Sigmoid colon (tissue), 7 donors: ENCODE results near the gene G3BP1. TPM values are rescaled to one million over a fixed set of nuclear protein-coding genes. Genes with fewer than 3 reads are reported as not detected.
"Not testable (repeated sequence)": the region's sequence is repeated elsewhere in the genome, so short reads cannot be mapped to it uniquely, and the experiment has no call there.

ENCODE experiments used
- DNase-seq: peaks from one replicate; pipeline ENCODE4 v3.0.0-alpha.2; 2019
- H3K27ac ChIP-seq, 4 donors: fragments of 200-600 bp; sonication (generic); one replicate each; pipeline ENCODE4 v1.5.1; 2016 to 2019; ENCODE audit warnings: mild to moderate bottlenecking in 1 of 4
- H3K27me3 ChIP-seq, 3 donors: fragments of 200-600 bp; sonication (generic); one replicate each; pipeline ENCODE4 v1.5.1; 2019; ENCODE audit warnings: mild to moderate bottlenecking in 1 of 3
- H3K36me3 ChIP-seq, 4 donors: fragments of 200-600 bp; sonication (generic); one replicate each; pipeline ENCODE4 v1.5.1; 2016 to 2019
- H3K4me1 ChIP-seq, 4 donors: fragments of 200-600 bp; sonication (generic); one replicate each; pipeline ENCODE4 v1.5.1; 2017 to 2019
- H3K4me3 ChIP-seq, 4 donors: fragments of 200-600 bp; sonication (generic); one replicate each; pipeline ENCODE4 v1.5.1; 2017 to 2019; ENCODE audit warnings: mild to moderate bottlenecking in 2 of 4, moderate library complexity in 1 of 4
- H3K9me3 ChIP-seq, 4 donors: fragments of 200-600 bp in 3 of 4; sonication (generic) in 3 of 4; one replicate each; pipeline versions ENCODE4 v1.5.1 to v1.6.1; 2013 to 2019
- EP300 ChIP-seq, 4 donors: sonication (generic); formaldehyde crosslinking; IDR thresholded peaks; one replicate each; pipeline ENCODE4 v1.6.1; 2017; ENCODE audit warnings: antibody characterized with exemption in 4 of 4
- POLR2A ChIP-seq, 2 donors: fragments of 450-650 bp; IDR thresholded peaks; one replicate each; pipeline ENCODE4 v1.6.1; 2016; ENCODE audit warnings: antibody characterized with exemption in 2 of 2, mild to moderate bottlenecking in 2 of 2, moderate library complexity in 2 of 2
- POLR2AphosphoS5 ChIP-seq, 4 donors: sonication (generic); formaldehyde crosslinking; IDR thresholded peaks; one replicate each; pipeline ENCODE4 v1.6.1; 2017; ENCODE audit warnings: antibody characterized with exemption in 4 of 4
- WGBS, 2 donors: extraction: QIAGEN DNeasy Blood & Tissue Kit; methylation state at CpG; one replicate each; pipeline ENCODE4 v1.1.7; 2013; 5-methylcytosine and 5-hydroxymethylcytosine counted together
- intact Hi-C: fragments of 100-400 bp; cut with DNase I; formaldehyde crosslinking; loops from one replicate; pipeline ENCODE4 v1.15.1; 2023
- polyA plus RNA-seq, 3 donors: library from polyadenylated mRNA; stranded (reverse); fragments of 200-250 nt; gene quantifications; one replicate each; pipeline ENCODE4 v1.2.3, GENCODE V29; 2013
- total RNA-seq, 4 donors: library from RNA; depleted of rRNA; stranded (reverse); fragments of >200 nt; gene quantifications; one replicate each; pipeline ENCODE4 v1.1.0, GENCODE V29; 2016
- TF ChIP-seq, protein P1 (sequence below), 4 experiments: fragments of 450-650 bp in 3 of 4; fragments of 200-600 bp in 1 of 4; IDR thresholded peaks; one replicate each; pipeline ENCODE4 v1.5.1; 2016 to 2019; ENCODE audit warnings: antibody characterized with exemption in 4 of 4, mild to moderate bottlenecking in 3 of 4, moderate library complexity in 2 of 4
- donor health status: healthy with polysubstance abuse.
- donor health status: Bipolar disorder and iron deficiency.
- donor health status: healthy.

Gene G3BP1
- total and polyA plus RNA-seq, 7 donors = 16.8 to 158 (median 68.5) TPM

DNA sequence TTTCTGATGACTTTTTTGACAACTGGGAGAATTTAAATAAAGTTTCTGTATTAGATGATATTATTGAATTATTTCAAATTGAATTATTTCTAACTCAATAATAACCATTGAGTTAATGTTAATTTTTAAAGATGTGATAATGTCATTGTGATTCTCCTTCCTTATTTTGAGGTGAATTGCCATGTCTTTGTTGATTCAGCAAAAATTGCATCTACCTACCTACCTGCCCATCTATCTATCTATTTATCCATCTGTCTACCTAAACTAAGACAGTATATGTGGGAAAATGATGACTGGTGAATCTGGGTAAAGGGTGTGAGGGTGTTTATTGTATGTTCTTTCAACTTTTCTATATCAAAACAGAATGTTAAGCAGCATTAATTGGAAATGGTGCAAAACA is 75.0 kb downstream of the G3BP1 start:
- no peak overlapping the region for H3K27ac ChIP-seq
- no peaks in the 10 kb centered on the region for H3K27me3 ChIP-seq
- H3K36me3 ChIP-seq = no peaks in the 10 kb centered on the region
- intact Hi-C loops = no loop called here
- H3K4me3 ChIP-seq = no peak overlapping the region
- no peaks in the 10 kb centered on the region for H3K4me1 ChIP-seq
- no peaks in the 10 kb centered on the region for H3K9me3 ChIP-seq
- TF ChIP-seq EP300 (IDR thresholded peaks at IDR 0.05) = no peak
- TF ChIP-seq, protein P1, sequence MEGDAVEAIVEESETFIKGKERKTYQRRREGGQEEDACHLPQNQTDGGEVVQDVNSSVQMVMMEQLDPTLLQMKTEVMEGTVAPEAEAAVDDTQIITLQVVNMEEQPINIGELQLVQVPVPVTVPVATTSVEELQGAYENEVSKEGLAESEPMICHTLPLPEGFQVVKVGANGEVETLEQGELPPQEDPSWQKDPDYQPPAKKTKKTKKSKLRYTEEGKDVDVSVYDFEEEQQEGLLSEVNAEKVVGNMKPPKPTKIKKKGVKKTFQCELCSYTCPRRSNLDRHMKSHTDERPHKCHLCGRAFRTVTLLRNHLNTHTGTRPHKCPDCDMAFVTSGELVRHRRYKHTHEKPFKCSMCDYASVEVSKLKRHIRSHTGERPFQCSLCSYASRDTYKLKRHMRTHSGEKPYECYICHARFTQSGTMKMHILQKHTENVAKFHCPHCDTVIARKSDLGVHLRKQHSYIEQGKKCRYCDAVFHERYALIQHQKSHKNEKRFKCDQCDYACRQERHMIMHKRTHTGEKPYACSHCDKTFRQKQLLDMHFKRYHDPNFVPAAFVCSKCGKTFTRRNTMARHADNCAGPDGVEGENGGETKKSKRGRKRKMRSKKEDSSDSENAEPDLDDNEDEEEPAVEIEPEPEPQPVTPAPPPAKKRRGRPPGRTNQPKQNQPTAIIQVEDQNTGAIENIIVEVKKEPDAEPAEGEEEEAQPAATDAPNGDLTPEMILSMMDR (IDR thresholded peaks at IDR 0.05) = no peak
- TF ChIP-seq POLR2A (IDR thresholded peaks at IDR 0.05) = no peak
- no peak for TF ChIP-seq POLR2AphosphoS5 (IDR thresholded peaks at IDR 0.05)
- DNase-seq = no peak

DNA sequence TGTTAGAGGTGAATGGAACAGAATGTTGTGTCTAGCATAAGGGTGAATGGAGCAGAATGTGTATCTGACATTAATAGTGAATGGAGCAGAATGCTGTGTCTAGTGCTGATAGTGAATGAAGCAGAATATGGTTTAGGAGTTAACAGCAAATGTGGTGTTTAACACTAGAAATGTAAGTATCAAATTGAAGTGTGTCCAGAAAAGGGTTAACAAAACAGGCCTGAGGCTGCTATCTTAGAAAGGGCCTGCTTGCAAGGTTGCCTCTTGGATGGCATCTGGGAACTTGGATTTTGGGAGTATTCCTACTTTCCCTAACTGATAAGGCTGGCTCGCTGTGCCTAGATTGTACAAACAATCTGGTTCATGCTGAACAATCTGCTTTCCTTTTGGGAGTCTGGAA is 76.1 kb downstream of the G3BP1 start:
- no peaks in the 10 kb centered on the region for H3K4me1 ChIP-seq
- H3K4me3 ChIP-seq = no peak overlapping the region
- no peak overlapping the region for H3K27ac ChIP-seq
- no peaks in the 10 kb centered on the region for H3K9me3 ChIP-seq
- no peak for DNase-seq
- no peaks in the 10 kb centered on the region for H3K36me3 ChIP-seq
- H3K27me3 ChIP-seq = no peaks in the 10 kb centered on the region
- TF ChIP-seq EP300 (IDR thresholded peaks at IDR 0.05) = no peak
- no peak for TF ChIP-seq POLR2A (IDR thresholded peaks at IDR 0.05)
- no peak for TF ChIP-seq POLR2AphosphoS5 (IDR thresholded peaks at IDR 0.05)
- TF ChIP-seq, protein P1 (IDR thresholded peaks at IDR 0.05) = no peak
- intact Hi-C loops = no loop called here
- 60 to 80% methylated on average over 1 of the region's 1 CpG for WGBS, 2 donors

DNA sequence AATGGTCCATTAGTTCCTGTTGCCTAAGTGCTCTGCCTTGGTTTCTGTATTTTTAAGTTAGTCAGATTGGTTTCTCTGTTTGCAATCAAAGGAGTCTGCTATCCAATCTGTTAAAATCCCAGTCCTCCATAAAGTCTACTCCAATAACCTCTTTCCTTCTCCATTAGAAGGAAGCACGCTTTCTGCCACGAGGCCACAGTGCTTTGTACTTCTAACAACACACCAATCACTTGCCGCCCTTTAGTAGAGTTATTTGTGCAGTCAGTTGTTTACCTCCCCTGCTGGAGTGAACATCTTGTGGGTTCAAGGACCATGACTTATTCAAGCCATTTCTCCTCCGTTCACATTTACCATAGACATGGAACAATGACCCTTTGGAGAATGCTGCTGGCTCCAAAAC is 83.9 kb downstream of the G3BP1 start:
- no peak for DNase-seq
- WGBS, 2 donors = 88 to 91% methylated on average over 4 of the region's 4 CpGs
- H3K27ac ChIP-seq = no peak overlapping the region
- TF ChIP-seq, protein P1 (IDR thresholded peaks at IDR 0.05) = no peak
- TF ChIP-seq POLR2AphosphoS5 (IDR thresholded peaks at IDR 0.05) = no peak
- TF ChIP-seq POLR2A (IDR thresholded peaks at IDR 0.05) = no peak
- no peak for TF ChIP-seq EP300 (IDR thresholded peaks at IDR 0.05)
- no peaks in the 10 kb centered on the region for H3K9me3 ChIP-seq
- no peaks in the 10 kb centered on the region for H3K27me3 ChIP-seq
- intact Hi-C loops = no loop called here
- H3K4me1 ChIP-seq = no peaks in the 10 kb centered on the region
- H3K4me3 ChIP-seq = no peak overlapping the region
- H3K36me3 ChIP-seq = no peaks in the 10 kb centered on the region

DNA sequence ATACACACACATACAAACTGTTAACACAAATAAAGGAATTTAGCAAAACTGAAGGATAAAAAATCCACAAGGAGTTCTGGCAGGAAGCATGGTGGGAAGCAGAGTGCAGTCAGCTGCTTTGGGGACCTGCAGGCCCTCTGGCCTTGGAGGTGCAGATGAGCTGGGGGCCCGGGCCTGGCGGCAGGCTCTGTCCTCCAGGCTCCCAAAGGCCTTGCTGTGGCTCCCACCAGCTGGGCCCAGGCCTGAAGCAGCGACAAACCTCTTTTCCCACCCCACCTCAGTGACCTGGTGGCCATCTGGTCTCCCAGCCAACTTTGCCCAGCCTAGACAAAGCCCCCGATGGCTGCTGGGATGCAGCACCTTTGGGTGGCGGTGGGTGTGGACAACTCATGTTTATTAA is 85.1 kb downstream of the G3BP1 start:
- no peaks in the 10 kb centered on the region for H3K36me3 ChIP-seq
- no peak for DNase-seq
- TF ChIP-seq EP300 (IDR thresholded peaks at IDR 0.05) (no peak), POLR2AphosphoS5 (IDR thresholded peaks at IDR 0.05) (no peak), POLR2A (IDR thresholded peaks at IDR 0.05) (no peak)
- TF ChIP-seq, protein P1 (IDR thresholded peaks at IDR 0.05) = no peak
- intact Hi-C loops = no loop called here
- WGBS, 2 donors = 90 to 91% methylated on average over 5 of the region's 5 CpGs
- no peak overlapping the region for H3K4me3 ChIP-seq
- H3K9me3 ChIP-seq = no peaks in the 10 kb centered on the region
- no peaks in the 10 kb centered on the region for H3K4me1 ChIP-seq
- no peaks in the 10 kb centered on the region for H3K27me3 ChIP-seq
- H3K27ac ChIP-seq = no peak overlapping the region

DNA sequence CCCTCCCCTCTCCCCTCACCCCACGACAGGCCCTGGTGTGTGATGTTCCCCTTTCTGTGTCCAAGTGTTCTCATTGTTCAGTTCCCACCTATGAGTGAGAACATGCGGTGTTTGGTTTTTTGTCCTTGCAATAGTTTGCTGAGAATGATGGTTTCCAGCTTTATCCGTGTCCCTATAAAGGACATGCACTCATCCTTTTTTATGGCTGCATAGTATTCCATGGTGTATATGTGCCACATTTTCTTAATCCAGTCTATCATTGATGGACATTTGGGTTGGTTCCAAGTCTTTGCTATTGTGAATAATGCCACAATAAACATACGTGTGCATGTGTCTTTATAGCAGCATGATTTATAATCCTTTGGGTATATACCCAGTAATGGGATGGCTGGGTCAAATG is 89.1 kb downstream of the G3BP1 start:
- H3K36me3 ChIP-seq, H3K4me3 ChIP-seq, H3K27ac ChIP-seq, H3K9me3 ChIP-seq, intact Hi-C loops, DNase-seq, H3K4me1 ChIP-seq, H3K27me3 ChIP-seq: not testable (repeated sequence)
- 95% methylated on average over 3 of the region's 4 CpGs for WGBS, 2 donors

Other genes with a start within 250 kb of the G3BP1 start
- gene FAT2, start 180.6 kb upstream of the G3BP1 start, total RNA-seq = not detected
- under 1 TPM in 1 of 3 donors, not detected in 2; 0.03 TPM for gene FAT2, start 180.6 kb upstream of the G3BP1 start, polyA plus RNA-seq
- gene SPARC, start 85.0 kb upstream of the G3BP1 start, total RNA-seq = 100 to 1,000 TPM; 168 to 821 (median 339) TPM
- 100 to 1,000 TPM in 1 of 3 donors, 10 to 100 TPM in 2; 47.6 to 272 (median 70.9) TPM for gene SPARC, start 85.0 kb upstream of the G3BP1 start, polyA plus RNA-seq
- gene ATOX1, start 13.3 kb upstream of the G3BP1 start, total RNA-seq = 100 to 1,000 TPM in 1 of 4 donors, 10 to 100 TPM in 3; 62.0 to 130 (median 80.4) TPM
- 100 to 1,000 TPM; 157 to 205 (median 162) TPM for gene ATOX1, start 13.3 kb upstream of the G3BP1 start, polyA plus RNA-seq
- gene GLRA1, start 152.9 kb downstream of the G3BP1 start, total RNA-seq = not detected
- not detected for gene GLRA1, start 152.9 kb downstream of the G3BP1 start, polyA plus RNA-seq